LNCaP clone FGC (cell line): ENCODE data around the gene ARPP21.
A peak's percentile ranks its signal among the peaks of the same experiment; 100 is the strongest.

Experiments used
- DNase-seq: peaks from one replicate; pipeline ENCODE4 v3.0.0-alpha.2; 2011; ENCODE audit warnings: low read depth
- H3K4me3 ChIP-seq: 2 replicates; pipeline ENCODE4 v1.5.1; 2011; ENCODE audit warnings: mild to moderate bottlenecking, low read depth, low read length, control low read depth
- CTCF ChIP-seq: IDR thresholded peaks from 2 replicates; pipeline ENCODE4 v1.5.1; 2012; ENCODE audit warnings: mild to moderate bottlenecking; ENCODE audit not compliant: control insufficient read depth, insufficient read depth; ENCODE audit errors: extremely low read depth

The ARPP21 gene

GRCh38 chr3:35635407-35635806 is 3.9 kb upstream of the ARPP21 start:
- no peak for DNase-seq
- no peak overlapping the region for H3K4me3 ChIP-seq
- TF ChIP-seq CTCF: no peak

GRCh38 chr3:35635926-35636683 is 3.2 kb upstream of the ARPP21 start:
- TF ChIP-seq CTCF: no peak
- no peak for DNase-seq
- no peak overlapping the region for H3K4me3 ChIP-seq

- no peak for TF ChIP-seq CTCF
- H3K4me3 ChIP-seq: no peak overlapping the region
- no peak for DNase-seq
These were observed 910 bp upstream of the ARPP21 start for GRCh38 chr3:35638251-35638979.

GRCh38 chr3:35638980-35639253 is 408 bp upstream of the ARPP21 start:
- peak overlapping the region; percentile 27; the same call in 1 of the 2 replicates for H3K4me3 ChIP-seq
- DNase-seq: no peak
- no peak for TF ChIP-seq CTCF

- H3K4me3 ChIP-seq: no peak overlapping the region
- no peak for DNase-seq
- TF ChIP-seq CTCF: no peak
These were observed 1.2 kb downstream of the ARPP21 start for GRCh38 chr3:35640190-35641165.

GRCh38 chr3:35641331-35641730 is 2.0 kb downstream of the ARPP21 start:
- H3K4me3 ChIP-seq: no peak overlapping the region
- no peak for DNase-seq
- no peak for TF ChIP-seq CTCF
